ENCODE results near the gene PRKCZ.

GRCh38 chr1:2224170-2224584 lies 174.0 kb downstream of the PRKCZ start:
- TF ChIP-seq POLR2A (IDR thresholded peaks at IDR 0.05; ENCODE audit: low read depth) (no peak), CTCF (IDR thresholded peaks at IDR 0.05) (no peak), POLR2AphosphoS5 (IDR thresholded peaks at IDR 0.05) (no peak)

All from esophagus muscularis mucosa (tissue), 3 donors.